Activated naive CD4-positive, alpha-beta T cell treated with anti-CD3 and anti-CD28 coated beads, Interleukin-2, amount 50 U/mL, for 72 hours (primary cell): ENCODE data around the gene AKR7A3. TPM values are rescaled to one million over a fixed set of nuclear protein-coding genes. Genes with fewer than 3 reads are reported as not detected.
A peak's percentile ranks its signal among the peaks of the same experiment; 100 is the strongest.

Experiments
- ATAC-seq, 2 donors: fragments of 150-1000 bp; cut with Tn5 transposase; 2 replicates each; pipeline ENCODE4 v1.10.0; 2021; ENCODE audit warnings: mild to moderate bottlenecking in 2 of 2, moderate library complexity in 2 of 2
- DNase-seq, 2 donors: peaks; one replicate each; pipeline ENCODE4 v3.0.0; 2021 to 2022; ENCODE audit warnings: low spot score in 2 of 2
- H3K27ac Mint-ChIP-seq, 2 donors: one replicate each; pipeline ENCODE4 v1.8.0; 2022; ENCODE audit warnings: mild to moderate bottlenecking in 2 of 2, mixed read lengths in 2 of 2
- H3K36me3 Mint-ChIP-seq, 2 donors: one replicate each; pipeline ENCODE4 v1.8.0; 2022; ENCODE audit warnings: mixed read lengths in 2 of 2
- H3K9me3 Mint-ChIP-seq, 2 donors: one replicate each; pipeline ENCODE4 v1.8.0; 2022; ENCODE audit warnings: mixed read lengths in 2 of 2
- total RNA-seq, 2 donors: library from RNA; stranded (reverse); gene quantifications; one replicate each; pipeline ENCODE4 v1.2.3, GENCODE V29; 2022

The AKR7A3 gene
- total RNA-seq, 2 donors from 2014 or later, result 0.68 to 0.93 TPM

- H3K36me3 Mint-ChIP-seq, result peaks cover 30 to 33% of the 10 kb centered on the region in 2 donors
Measured at GRCh38 chr1:19251305-19252196, 37.0 kb downstream of the AKR7A3 start, which contains the start of the genes EMC1 and MRTO4. EMC1 (minus strand) TSS chr1:19251524; CDS start chr1:19251509, 15 bp downstream. MRTO4 (plus strand) TSS chr1:19251805; CDS start chr1:19251836, 31 bp downstream.

GRCh38 chr1:19250629-19251304 lies 37.8 kb downstream of the AKR7A3 start:
- no peak for DNase-seq
- Mint-ChIP-seq H3K36me3 (peaks cover 30 to 33% of the 10 kb centered on the region in 2 donors), H3K27ac (peak overlapping the region; percentile 98), H3K9me3 (no peaks in the 10 kb centered on the region)
- no peak for ATAC-seq

More at GRCh38 chr1:19251305-19252196, 37.0 kb downstream of the AKR7A3 start, which contains the start of the genes EMC1 and MRTO4:
- DNase-seq (peak; percentile 93 to 95), ATAC-seq (peak; percentile 80 to 93)
- Mint-ChIP-seq H3K9me3 (no peaks in the 10 kb centered on the region), H3K27ac (peak within 1 kb of the TSS; percentile 98 to 100)

GRCh38 chr1:19240673-19241538 lies 47.7 kb downstream of the AKR7A3 start:
- H3K27ac Mint-ChIP-seq, result peak overlapping the region; percentile 36 to 61
- H3K36me3 Mint-ChIP-seq, result peaks cover 15 to 17% of the 10 kb centered on the region in 2 donors
- no peaks in the 10 kb centered on the region for H3K9me3 Mint-ChIP-seq
- peak in 1 of 2 donors; percentile 85 for DNase-seq
- peak; percentile 94 to 97 for ATAC-seq

GRCh38 chr1:19239876-19240275 lies 48.7 kb downstream of the AKR7A3 start:
- H3K27ac Mint-ChIP-seq, result peak overlapping the region in 1 of 2 donors; percentile 80
- DNase-seq, result no peak
- peaks cover 15 to 16% of the 10 kb centered on the region in 2 donors for H3K36me3 Mint-ChIP-seq
- no peaks in the 10 kb centered on the region for H3K9me3 Mint-ChIP-seq
- no peak for ATAC-seq

- DNase-seq (no peak), ATAC-seq (no peak)
- Mint-ChIP-seq H3K36me3 (peaks cover 15 to 17% of the 10 kb centered on the region in 2 donors), H3K9me3 (no peaks in the 10 kb centered on the region), H3K27ac (no peak overlapping the region)
Measured at GRCh38 chr1:19234224-19234623, 54.3 kb downstream of the AKR7A3 start.

Other genes starting within 250 kb of the AKR7A3 start
- 100 to 1,000 TPM; 156 to 199 TPM for gene UBR4, start 78.5 kb downstream of the AKR7A3 start, total RNA-seq
- 10 to 100 TPM; 42.2 to 44.4 TPM for gene EMC1, start 37.2 kb downstream of the AKR7A3 start, total RNA-seq
- gene MRTO4, start 37.0 kb downstream of the AKR7A3 start, total RNA-seq, result 10 to 100 TPM; 60.4 to 83.6 TPM
- 10 to 100 TPM; 42.9 to 50.2 TPM for gene AKR7A2, start 23.4 kb upstream of the AKR7A3 start, total RNA-seq
- 1 to 10 TPM; 6.7 to 7.2 TPM for gene SLC66A1, start 23.6 kb upstream of the AKR7A3 start, total RNA-seq
- 100 to 1,000 TPM; 404 to 419 TPM for gene CAPZB, start 196.8 kb upstream of the AKR7A3 start, total RNA-seq